Keratinocyte (primary cell): ENCODE data around the gene CCL27. TPM values are rescaled to one million over a fixed set of nuclear protein-coding genes. Genes with fewer than 3 reads are reported as not detected.

Experiments used
- DNase-seq: peaks from one replicate; pipeline ENCODE4 v3.0.0-alpha.2; 2011; ENCODE audit warnings: low read depth, missing footprints, low spot score
- FAIRE-seq: peaks from 2 replicates; lab custom pipeline; 2011; peaks lifted over from hg19 to GRCh38; lab: Jason Lieb, UNC
- H2AFZ ChIP-seq: 2 replicates; pipeline ENCODE4 v1.6.0; 2012; ENCODE audit warnings: low read length, control low read depth, inconsistent platforms; ENCODE audit not compliant: control insufficient read depth
- H3K27ac ChIP-seq: 2 replicates; pipeline ENCODE4 v1.5.1; 2011; ENCODE audit warnings: low read length; ENCODE audit not compliant: control insufficient read depth, insufficient read depth
- H3K27me3 ChIP-seq: 3 replicates; pipeline ENCODE4 v1.6.0; 2011; ENCODE audit warnings: low read length; ENCODE audit not compliant: control insufficient read depth, insufficient read depth; ENCODE audit errors: extremely low read depth
- H3K36me3 ChIP-seq, 2 experiments: 2 replicates in 1 of 2; 3 replicates in 1 of 2; pipeline ENCODE4 v1.5.1; 2011; ENCODE audit warnings: low read length in 2 of 2, mild to moderate bottlenecking in 1 of 2; ENCODE audit not compliant: control insufficient read depth in 2 of 2, insufficient read depth in 2 of 2; ENCODE audit errors: extremely low read depth in 1 of 2
- H3K4me1 ChIP-seq: 3 replicates; pipeline ENCODE4 v1.5.1; 2011; ENCODE audit warnings: low read length; ENCODE audit not compliant: control insufficient read depth, insufficient read depth; ENCODE audit errors: extremely low read depth
- H3K4me2 ChIP-seq: 3 replicates; pipeline ENCODE4 v1.6.0; 2011; ENCODE audit warnings: low read depth, low read length; ENCODE audit not compliant: control insufficient read depth, insufficient read depth; ENCODE audit errors: extremely low read depth
- H3K4me3 ChIP-seq, 3 experiments: fragments of 200-600 bp in 1 of 3; sonication (generic) in 1 of 3; 2 replicates in 2 of 3; 3 replicates in 1 of 3; pipeline ENCODE4 v1.5.1; 2011 to 2016; ENCODE audit warnings: low read length in 3 of 3, mild to moderate bottlenecking in 3 of 3, control low read depth in 2 of 3, inconsistent platforms in 1 of 3, low read depth in 1 of 3, mixed read lengths in 1 of 3, mixed run types in 1 of 3, moderate library complexity in 1 of 3; ENCODE audit not compliant: control insufficient read depth in 2 of 3, insufficient read depth in 2 of 3; ENCODE audit errors: extremely low read depth in 1 of 3
- H3K79me2 ChIP-seq: 2 replicates; pipeline ENCODE4 v1.6.0; 2012; ENCODE audit warnings: low read length; ENCODE audit not compliant: control insufficient read depth, insufficient read depth
- H3K9ac ChIP-seq: 3 replicates; pipeline ENCODE4 v1.6.0; 2011; ENCODE audit warnings: low read length; ENCODE audit not compliant: control insufficient read depth, insufficient read depth; ENCODE audit errors: extremely low read depth
- H3K9me1 ChIP-seq: 3 replicates; pipeline ENCODE4 v1.6.0; 2011; ENCODE audit warnings: low read length; ENCODE audit not compliant: control insufficient read depth, insufficient read depth; ENCODE audit errors: extremely low read depth
- H3K9me3 ChIP-seq: 2 replicates; pipeline ENCODE4 v1.5.1; 2012; ENCODE audit warnings: low read depth, low read length; ENCODE audit not compliant: control insufficient read depth
- H4K20me1 ChIP-seq: 3 replicates; pipeline ENCODE4 v1.6.0; 2011; ENCODE audit warnings: low read length; ENCODE audit not compliant: control insufficient read depth, insufficient read depth; ENCODE audit errors: extremely low read depth
- EZH2 ChIP-seq: IDR thresholded peaks from one replicate; pipeline ENCODE4 v1.6.1; 2012; ENCODE audit warnings: inconsistent platforms, mild to moderate bottlenecking, low read length, moderate library complexity
- dilution Hi-C: fragments of 300-500 bp; cut with MboI; formaldehyde crosslinking; loops from one replicate; pipeline ENCODE4 v1.7.0; 2020; ENCODE audit warnings: low sequenced_read_pairs; ENCODE audit not compliant: extremely low pct_ligation_motif_present
- polyA plus RNA-seq, 5 experiments: library from polyadenylated mRNA; depleted of rRNA in 3 of 5; stranded (reverse) in 3 of 5; stranded (forward) in 1 of 5; unstranded in 1 of 5; fragments of >200 nt; gene quantifications; 1 replicate in 1 of 5; 2 replicates in 3 of 5; 3 replicates in 1 of 5; pipeline versions ENCODE4 v1.2.1 to v1.2.3, GENCODE V29; 2011 to 2012; ENCODE audit warnings: missing spikeins in 2 of 5, low read depth in 1 of 5, low replicate concordance in 1 of 5
- TF ChIP-seq, protein P1 (sequence below), 3 experiments: IDR thresholded peaks in 1 of 3; conservative IDR thresholded peaks in 1 of 3; optimal IDR thresholded peaks in 1 of 3; 2 replicates in 2 of 3; 3 replicates in 1 of 3; pipeline versions ENCODE3 to v1.5.1; 2011; ENCODE audit warnings: low read length in 3 of 3, mild to moderate bottlenecking in 3 of 3, moderate library complexity in 2 of 3, control low read depth in 1 of 3, inconsistent platforms in 1 of 3; ENCODE audit not compliant: insufficient read depth in 2 of 3; ENCODE audit errors: extremely low read depth in 1 of 3

CCL27 gene
- polyA plus RNA-seq, 1 donor (not counting 4 experiments of a cell fraction or from before 2014, with no cell fraction given) = 0.46 TPM

DNA sequence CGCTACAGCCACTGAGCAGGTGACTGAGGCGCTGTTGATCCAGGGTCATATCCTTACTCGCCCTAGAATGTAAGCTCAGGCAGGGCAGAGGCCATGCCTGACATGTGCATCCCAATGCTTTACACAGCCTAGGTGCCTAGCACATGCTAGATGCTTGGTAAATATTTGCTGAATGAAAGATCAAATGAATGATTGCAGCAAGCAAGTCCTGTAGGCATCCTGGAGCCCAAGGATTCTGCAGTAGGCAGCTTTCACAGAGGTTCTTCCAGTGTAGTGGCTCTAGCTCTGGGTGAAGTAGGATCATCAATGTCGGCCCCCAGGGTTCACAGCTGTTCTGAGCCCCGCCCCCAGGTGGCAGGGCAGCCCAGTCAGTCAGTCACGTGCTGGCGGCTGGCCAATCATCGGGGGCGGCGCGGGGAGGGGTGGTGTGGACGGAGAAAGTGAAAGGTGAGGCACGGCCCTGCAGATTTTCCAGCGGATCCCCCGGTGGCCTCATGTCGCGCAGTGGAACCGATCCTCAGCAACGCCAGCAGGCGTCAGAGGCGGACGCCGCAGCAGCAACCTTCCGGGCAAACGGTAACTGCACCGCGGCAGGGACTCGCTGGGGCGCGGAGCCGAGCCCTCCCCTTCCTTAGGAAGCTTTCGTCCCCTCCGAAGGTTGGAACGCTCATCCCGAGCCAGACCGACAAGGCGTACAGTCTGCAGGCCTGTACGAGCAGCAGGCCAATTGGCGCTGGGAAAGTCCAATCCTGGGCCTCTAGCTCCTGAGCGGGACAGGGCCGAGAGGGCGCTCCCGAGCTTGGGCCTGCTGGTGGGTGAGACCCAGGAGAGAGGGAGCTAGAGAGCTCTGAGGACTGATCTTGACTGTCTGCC lies 16.0 kb downstream of the CCL27 start, which contains the start of gene GALT:
Gene GALT (plus strand): TSS at position 465 of the 873 bp plus-strand sequence. CDS start 30 bp downstream, at position 495.
- Histone ChIP-seq H3K4me1 (peaks cover 22% of the 10 kb centered on the region), H4K20me1 (no peaks in the 10 kb centered on the region), H3K9me1 (no peaks in the 10 kb centered on the region), H3K9me3 (no peaks in the 10 kb centered on the region), H3K4me3 (peak within 1 kb of the TSS; percentile 66 to 91 (median 76)), H3K9ac (peak within 1 kb of the TSS; percentile 76), H2AFZ (peak within 1 kb of the TSS; percentile 95), H3K36me3 (peaks cover 7 to 13% of the 10 kb centered on the region in 2 experiments), H3K4me2 (peak within 1 kb of the TSS; percentile 100), H3K27me3 (no peaks in the 10 kb centered on the region), H3K79me2 (peaks cover 13% of the 10 kb centered on the region), H3K27ac (peak within 1 kb of the TSS; percentile 63)
- no peak for TF ChIP-seq EZH2
- TF ChIP-seq, protein P1, sequence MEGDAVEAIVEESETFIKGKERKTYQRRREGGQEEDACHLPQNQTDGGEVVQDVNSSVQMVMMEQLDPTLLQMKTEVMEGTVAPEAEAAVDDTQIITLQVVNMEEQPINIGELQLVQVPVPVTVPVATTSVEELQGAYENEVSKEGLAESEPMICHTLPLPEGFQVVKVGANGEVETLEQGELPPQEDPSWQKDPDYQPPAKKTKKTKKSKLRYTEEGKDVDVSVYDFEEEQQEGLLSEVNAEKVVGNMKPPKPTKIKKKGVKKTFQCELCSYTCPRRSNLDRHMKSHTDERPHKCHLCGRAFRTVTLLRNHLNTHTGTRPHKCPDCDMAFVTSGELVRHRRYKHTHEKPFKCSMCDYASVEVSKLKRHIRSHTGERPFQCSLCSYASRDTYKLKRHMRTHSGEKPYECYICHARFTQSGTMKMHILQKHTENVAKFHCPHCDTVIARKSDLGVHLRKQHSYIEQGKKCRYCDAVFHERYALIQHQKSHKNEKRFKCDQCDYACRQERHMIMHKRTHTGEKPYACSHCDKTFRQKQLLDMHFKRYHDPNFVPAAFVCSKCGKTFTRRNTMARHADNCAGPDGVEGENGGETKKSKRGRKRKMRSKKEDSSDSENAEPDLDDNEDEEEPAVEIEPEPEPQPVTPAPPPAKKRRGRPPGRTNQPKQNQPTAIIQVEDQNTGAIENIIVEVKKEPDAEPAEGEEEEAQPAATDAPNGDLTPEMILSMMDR (optimal IDR thresholded peaks at IDR 0.05 in 1 of 3, IDR thresholded peaks at IDR 0.05 in 1 of 3, conservative IDR thresholded peaks at IDR 0.05 in 1 of 3; ENCODE audit: extremely low read depth in 1 of 3, insufficient read depth in 2 of 3, low read length in 3 of 3) = peak in 2 of 3 experiments; percentile 61 to 62
- FAIRE-seq = peak; percentile 74
- dilution Hi-C loops = no loop called here
- DNase-seq = no peak

DNA sequence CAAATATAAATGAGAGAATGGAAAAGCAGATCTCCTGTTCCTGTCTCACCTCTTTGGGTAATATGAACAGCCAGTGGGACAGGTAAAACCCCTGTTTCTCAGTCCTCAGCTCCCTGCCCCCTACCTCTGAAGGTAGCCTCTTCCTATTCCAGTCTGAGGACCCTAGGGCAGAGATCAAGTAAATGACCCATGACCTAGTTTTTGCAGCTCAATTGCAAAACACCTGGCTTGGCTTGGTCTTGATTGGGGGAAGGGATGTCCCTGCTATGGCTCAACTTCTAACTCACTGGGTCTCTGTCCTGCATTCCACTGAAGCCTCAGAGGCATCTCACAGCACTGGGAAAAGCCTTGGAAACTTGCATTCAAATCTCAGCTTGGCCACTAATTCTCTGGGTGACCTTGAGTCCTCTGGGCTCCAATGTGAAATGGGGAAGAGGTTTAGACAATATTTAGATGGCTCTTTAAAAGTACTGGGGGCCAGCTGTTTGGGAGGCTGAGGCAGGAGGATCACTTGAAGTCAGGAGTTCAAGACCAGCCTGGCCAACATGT lies 17.6 kb downstream of the CCL27 start:
- Histone ChIP-seq H3K79me2 (peaks cover 13% of the 10 kb centered on the region), H3K9ac (no peak overlapping the region), H3K27ac (no peak overlapping the region), H3K36me3 (peaks cover 7 to 8% of the 10 kb centered on the region in 2 experiments), H3K4me3 (no peak overlapping the region), H3K4me2 (no peak overlapping the region), H4K20me1 (no peaks in the 10 kb centered on the region), H3K9me1 (no peaks in the 10 kb centered on the region), H2AFZ (no peak overlapping the region), H3K9me3 (no peaks in the 10 kb centered on the region), H3K27me3 (no peaks in the 10 kb centered on the region), H3K4me1 (peaks cover 24% of the 10 kb centered on the region)
- TF ChIP-seq, protein P1 (optimal IDR thresholded peaks at IDR 0.05 in 1 of 3, IDR thresholded peaks at IDR 0.05 in 1 of 3, conservative IDR thresholded peaks at IDR 0.05 in 1 of 3; ENCODE audit: extremely low read depth in 1 of 3, insufficient read depth in 2 of 3, low read length in 3 of 3) = no peak
- no peak for TF ChIP-seq EZH2
- dilution Hi-C loops = no loop called here
- DNase-seq = no peak
- FAIRE-seq = no peak
